Upper lobe of right lung (tissue), 1 donor: ENCODE measurements around the gene TBC1D13. TPM values are rescaled to one million over a fixed set of nuclear protein-coding genes. Genes with fewer than 3 reads are reported as not detected.

Experiments
- ATAC-seq: fragments of 200-7000 bp; cut with Tn5 transposase; one replicate; pipeline ENCODE4 v1.9.1; 2020; ENCODE audit warnings: mild to moderate bottlenecking, moderate library complexity
- DNase-seq: peaks from one replicate; pipeline ENCODE4 v3.0.0-alpha.2; 2020
- H3K27ac ChIP-seq: fragments of 200-600 bp; one replicate; pipeline ENCODE4 v1.8.0; 2022
- H3K27me3 ChIP-seq: fragments of 200-600 bp; one replicate; pipeline ENCODE4 v1.8.0; 2022; ENCODE audit warnings: mild to moderate bottlenecking
- H3K36me3 ChIP-seq: fragments of 200-600 bp; one replicate; pipeline ENCODE4 v1.8.0; 2022
- H3K4me1 ChIP-seq: fragments of 200-600 bp; one replicate; pipeline ENCODE4 v1.8.0; 2022
- H3K4me3 ChIP-seq: fragments of 200-600 bp; one replicate; pipeline ENCODE4 v1.8.0; 2022; ENCODE audit warnings: mild to moderate bottlenecking
- H3K9me3 ChIP-seq: fragments of 200-600 bp; one replicate; pipeline ENCODE4 v1.8.0; 2022
- CTCF ChIP-seq: fragments of 200-600 bp; IDR thresholded peaks from one replicate; pipeline ENCODE4 v1.8.0; 2022; ENCODE audit warnings: antibody characterized with exemption
- intact Hi-C: fragments of 100-400 bp; cut with DNase I; formaldehyde crosslinking; loops from one replicate; pipeline ENCODE4 v1.11.0; 2022
- total RNA-seq: library from RNA; stranded (reverse); fragmentation: NEBNext Ultra II Directional; extraction: Animal tissue kit (Norgen Biotek cat#: 25700); gene quantifications from one replicate; pipeline ENCODE4 v1.2.1, GENCODE V29; 2021
- donor health status: DM: no; HTN: yes; CAD: no; lungs with severe emphysema.

Gene TBC1D13
- total RNA-seq, 1 donor from 2014 or later: 27.1 TPM

- DNase-seq (no peak), ATAC-seq (no peak)
- TF ChIP-seq CTCF: no peak
- Histone ChIP-seq H3K27ac (no peak overlapping the region), H3K4me3 (no peak overlapping the region), H3K9me3 (no peaks in the 10 kb centered on the region), H3K36me3 (peaks cover 89% of the 10 kb centered on the region), H3K4me1 (no peaks in the 10 kb centered on the region), H3K27me3 (no peaks in the 10 kb centered on the region)
- intact Hi-C loops: no loop called here
Measured at GRCh38 chr9:128802482-128802881, 15.4 kb downstream of the TBC1D13 start.

- intact Hi-C loops: no loop called here
- peaks cover 75% of the 10 kb centered on the region for H3K36me3 ChIP-seq
- ATAC-seq: no peak
Measured at GRCh38 chr9:128805661-128806060, 18.6 kb downstream of the TBC1D13 start.

GRCh38 chr9:128807827-128808226 is 20.8 kb downstream of the TBC1D13 start:
- intact Hi-C loops: no loop called here
- ATAC-seq (no peak), DNase-seq (no peak)
- no peak overlapping the region for H3K4me3 ChIP-seq
- no peaks in the 10 kb centered on the region for H3K4me1 ChIP-seq
- H3K36me3 ChIP-seq: peaks cover 61% of the 10 kb centered on the region
- no peak for TF ChIP-seq CTCF
- H3K27me3 ChIP-seq: no peaks in the 10 kb centered on the region
- H3K27ac ChIP-seq: no peak overlapping the region
- H3K9me3 ChIP-seq: no peaks in the 10 kb centered on the region

More at GRCh38 chr9:128805661-128806060, 18.6 kb downstream of the TBC1D13 start:
- Histone ChIP-seq H3K27me3 (no peaks in the 10 kb centered on the region), H3K4me3 (no peak overlapping the region), H3K4me1 (no peaks in the 10 kb centered on the region), H3K9me3 (no peaks in the 10 kb centered on the region), H3K27ac (no peak overlapping the region)
- no peak for DNase-seq
- TF ChIP-seq CTCF: no peak

- Histone ChIP-seq H3K36me3 (peaks cover 54% of the 10 kb centered on the region), H3K27me3 (no peaks in the 10 kb centered on the region), H3K4me3 (no peak overlapping the region), H3K27ac (no peak overlapping the region), H3K4me1 (no peaks in the 10 kb centered on the region), H3K9me3 (no peaks in the 10 kb centered on the region)
- ATAC-seq: no peak
- DNase-seq: no peak
- TF ChIP-seq CTCF: no peak
- intact Hi-C loops: no loop called here
Measured at GRCh38 chr9:128808543-128808942, 21.5 kb downstream of the TBC1D13 start.

- DNase-seq (no peak), ATAC-seq (no peak)
- Histone ChIP-seq H3K27me3 (no peaks in the 10 kb centered on the region), H3K4me3 (no peak overlapping the region), H3K9me3 (no peaks in the 10 kb centered on the region), H3K4me1 (no peaks in the 10 kb centered on the region), H3K36me3 (peaks cover 48% of the 10 kb centered on the region), H3K27ac (no peak overlapping the region)
- no peak for TF ChIP-seq CTCF
- intact Hi-C loops: no loop called here
Measured at GRCh38 chr9:128809036-128809599, 22.1 kb downstream of the TBC1D13 start.

GRCh38 chr9:128809831-128810230 is 22.8 kb downstream of the TBC1D13 start:
- Histone ChIP-seq H3K27me3 (no peaks in the 10 kb centered on the region), H3K4me3 (no peak overlapping the region), H3K4me1 (no peaks in the 10 kb centered on the region), H3K36me3 (peaks cover 43% of the 10 kb centered on the region), H3K27ac (no peak overlapping the region), H3K9me3 (no peaks in the 10 kb centered on the region)
- ATAC-seq (peak; percentile 27), DNase-seq (no peak)
- TF ChIP-seq CTCF: no peak
- intact Hi-C loops: no loop called here
